GM19452 (cell line): ENCODE measurements around the gene KLHDC7B.
A peak's percentile ranks its signal among the peaks of the same experiment; 100 is the strongest.
"Not testable (repeated sequence)": the region's sequence is repeated elsewhere in the genome, so short reads cannot be mapped to it uniquely, and the experiment has no call there.

Experiments
- ATAC-seq: cut with Tn5 transposase; IDR thresholded peaks from one replicate; pipeline ENCODE4 v1.9.1; 2021; ENCODE audit not compliant: unreplicated experiment

Gene KLHDC7B

DNA sequence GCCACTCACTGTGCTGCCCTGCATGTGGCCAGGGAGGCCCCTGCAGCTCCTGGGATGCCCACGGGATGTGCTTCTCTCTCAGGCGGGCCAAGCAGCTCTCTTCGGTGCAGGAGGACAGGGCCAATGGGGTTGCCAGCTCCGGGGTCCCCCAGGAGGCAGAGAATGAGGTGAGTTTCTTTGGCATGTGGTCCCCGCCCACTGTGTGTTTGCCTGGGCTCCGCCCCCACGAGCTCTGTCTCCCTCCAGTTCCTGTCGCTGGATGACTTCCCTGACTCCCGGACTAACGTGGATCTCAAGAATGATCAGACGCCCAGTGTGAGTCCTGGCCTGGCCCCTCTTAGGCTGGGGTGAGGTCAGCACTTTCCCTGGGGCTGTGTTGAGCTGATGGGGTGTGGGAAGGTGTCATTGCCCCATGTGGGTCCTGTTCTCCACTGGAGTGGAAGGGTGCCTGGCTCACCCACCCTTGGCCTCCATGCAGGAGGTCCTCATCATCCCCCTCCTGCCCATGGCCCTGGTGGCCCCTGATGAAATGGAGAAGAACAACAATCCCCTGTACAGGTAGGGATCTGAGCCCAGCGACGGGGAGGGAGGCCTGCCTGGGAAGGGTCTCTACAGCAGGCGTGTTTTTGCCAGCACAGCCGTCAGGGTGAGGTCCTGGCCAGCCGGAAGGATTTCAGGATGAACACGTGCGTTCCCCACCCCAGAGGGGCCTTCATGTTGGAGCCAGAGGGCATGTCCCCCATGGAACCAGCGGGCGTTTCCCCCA is 28.0 kb upstream of the KLHDC7B start:
- no peak for ATAC-seq

DNA sequence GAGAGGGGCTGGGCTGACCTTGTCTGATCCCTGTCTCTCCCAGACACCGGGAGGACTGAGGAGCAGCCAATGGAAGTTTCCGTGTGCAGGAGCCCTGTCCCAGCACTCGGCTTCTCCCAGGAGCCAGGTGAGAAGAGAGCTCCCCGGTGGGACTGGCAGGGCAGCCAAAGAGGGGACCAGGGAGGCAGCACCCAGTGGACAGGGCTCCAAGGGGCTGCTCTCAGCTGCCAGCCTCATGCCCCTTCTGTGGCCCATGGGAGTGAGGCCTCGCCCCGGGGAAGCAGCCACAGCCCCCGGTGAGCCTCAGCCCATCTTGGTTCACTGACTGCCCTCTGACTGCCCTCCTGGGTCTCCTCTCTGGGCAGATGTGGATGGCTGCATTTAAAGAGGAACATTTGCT is 27.1 kb upstream of the KLHDC7B start:
- no peak for ATAC-seq

DNA sequence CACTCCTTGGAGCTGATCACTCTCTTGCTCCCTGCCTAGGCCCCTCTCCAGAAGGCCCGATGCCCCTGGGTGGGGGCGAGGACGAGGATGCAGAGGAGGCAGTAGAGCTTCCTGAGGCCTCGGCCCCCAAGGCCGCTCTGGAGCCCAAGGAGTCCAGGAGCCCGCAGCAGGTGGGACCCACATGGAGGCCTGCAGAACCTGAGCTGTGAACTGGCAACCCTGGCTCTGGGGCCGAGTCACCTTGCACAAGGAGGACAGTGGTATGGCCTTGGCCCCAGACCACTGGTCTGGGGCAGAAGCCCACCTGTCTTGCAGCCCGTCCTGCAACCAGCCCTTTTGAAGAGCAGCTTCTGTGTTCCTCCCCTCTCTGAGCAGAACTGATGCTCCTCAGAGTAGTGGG is 26.5 kb upstream of the KLHDC7B start:
- ATAC-seq, result no peak

DNA sequence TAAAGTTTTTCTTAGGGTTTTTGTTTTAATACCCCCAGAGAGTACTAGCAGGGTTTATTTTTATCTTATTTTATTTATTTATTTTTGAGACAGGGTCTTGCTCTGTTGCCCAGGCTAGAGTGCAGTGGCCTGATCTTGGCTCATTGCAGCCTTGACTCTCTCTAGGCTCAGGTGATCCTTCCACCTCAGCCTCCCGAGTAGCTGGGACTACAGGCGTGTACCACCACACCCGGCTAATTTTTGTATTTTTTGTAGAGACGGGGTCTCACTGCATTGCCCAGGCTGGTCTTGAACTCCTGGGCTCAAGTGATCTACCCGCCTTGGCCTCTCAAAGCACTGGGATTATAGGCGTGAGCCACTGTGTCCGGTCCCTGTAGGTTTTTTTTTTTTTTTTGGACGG is 25.5 kb upstream of the KLHDC7B start:
- ATAC-seq, result not testable (repeated sequence)

DNA sequence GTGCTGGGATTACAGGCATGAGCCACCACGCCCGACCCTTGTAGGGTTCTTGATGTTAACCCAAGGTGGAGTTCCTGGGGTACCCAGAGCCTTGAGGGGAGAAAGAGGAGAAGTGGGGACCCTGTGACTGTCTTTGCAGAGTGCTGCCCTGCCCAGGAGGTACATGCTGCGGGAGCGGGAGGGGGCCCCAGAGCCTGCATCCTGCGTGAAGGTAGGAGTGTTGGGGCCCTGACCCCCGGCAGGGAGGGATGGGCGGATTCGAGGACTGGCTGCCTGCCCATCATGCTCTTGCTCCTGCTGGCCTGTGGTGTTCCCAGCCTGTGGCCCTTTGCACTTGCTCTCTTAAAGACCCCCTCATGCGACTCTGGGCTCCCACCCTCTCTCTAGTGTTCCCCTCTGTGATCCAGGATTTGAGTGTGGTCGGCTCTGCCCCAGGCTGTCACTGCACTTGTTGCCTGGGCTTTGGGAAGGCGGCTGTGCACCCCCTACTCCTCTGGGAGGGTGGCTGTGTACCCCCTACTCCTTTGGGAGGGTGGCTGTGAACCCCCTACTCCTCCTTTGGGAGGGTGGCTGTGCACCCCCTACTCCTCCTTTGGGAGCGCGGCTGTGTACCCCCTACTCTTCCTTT is 24.8 kb upstream of the KLHDC7B start:
- no peak for ATAC-seq

DNA sequence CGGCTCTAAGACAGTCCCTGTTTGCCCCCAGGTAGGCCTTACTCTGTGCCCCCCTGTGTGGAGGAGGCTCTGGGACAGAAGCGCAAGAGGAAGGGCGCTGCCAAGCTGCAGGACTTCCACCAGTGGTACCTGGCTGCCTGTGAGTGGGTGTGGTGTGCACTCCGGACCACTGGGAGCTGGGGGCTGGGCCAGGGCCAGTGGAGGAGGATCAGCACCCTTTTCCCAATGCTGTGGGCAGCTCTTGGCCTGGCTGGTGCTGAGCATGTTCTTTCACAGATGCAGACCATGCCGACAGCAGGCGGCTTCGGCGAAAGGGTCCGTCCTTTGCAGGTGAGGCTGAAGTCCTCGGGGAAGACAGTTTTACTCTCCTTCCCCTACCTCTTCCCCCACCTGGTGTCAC is 24.0 kb upstream of the KLHDC7B start:
- no peak for ATAC-seq

DNA sequence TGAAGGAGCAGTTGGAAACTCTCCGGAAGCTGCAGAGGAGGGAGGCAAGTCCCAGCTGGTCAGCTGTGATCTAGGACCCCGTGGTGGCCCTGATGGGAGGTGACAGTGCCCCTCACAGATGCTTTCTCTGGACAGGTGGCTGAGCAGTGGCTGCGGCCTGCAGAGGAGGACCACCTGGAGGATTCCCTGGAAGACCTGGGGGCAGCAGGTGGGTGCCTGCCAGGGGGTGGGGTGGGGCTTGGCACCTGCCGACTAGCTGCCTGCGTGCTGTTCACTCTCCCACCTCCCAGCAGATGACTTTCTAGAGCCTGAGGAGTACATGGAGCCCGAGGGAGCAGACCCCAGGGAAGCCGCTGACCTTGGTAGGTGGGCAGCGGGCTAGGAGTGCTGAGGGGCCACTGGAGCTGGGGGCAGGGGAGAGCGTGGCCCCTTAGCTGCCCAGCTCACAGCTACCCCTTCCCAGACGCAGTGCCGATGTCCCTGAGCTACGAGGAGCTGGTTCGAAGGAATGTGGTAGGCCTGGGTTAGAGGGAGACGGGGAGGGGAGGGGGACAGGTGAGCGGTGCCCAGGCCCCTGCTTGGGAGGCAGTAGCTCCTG is 23.4 kb upstream of the KLHDC7B start:
- no peak for ATAC-seq

DNA sequence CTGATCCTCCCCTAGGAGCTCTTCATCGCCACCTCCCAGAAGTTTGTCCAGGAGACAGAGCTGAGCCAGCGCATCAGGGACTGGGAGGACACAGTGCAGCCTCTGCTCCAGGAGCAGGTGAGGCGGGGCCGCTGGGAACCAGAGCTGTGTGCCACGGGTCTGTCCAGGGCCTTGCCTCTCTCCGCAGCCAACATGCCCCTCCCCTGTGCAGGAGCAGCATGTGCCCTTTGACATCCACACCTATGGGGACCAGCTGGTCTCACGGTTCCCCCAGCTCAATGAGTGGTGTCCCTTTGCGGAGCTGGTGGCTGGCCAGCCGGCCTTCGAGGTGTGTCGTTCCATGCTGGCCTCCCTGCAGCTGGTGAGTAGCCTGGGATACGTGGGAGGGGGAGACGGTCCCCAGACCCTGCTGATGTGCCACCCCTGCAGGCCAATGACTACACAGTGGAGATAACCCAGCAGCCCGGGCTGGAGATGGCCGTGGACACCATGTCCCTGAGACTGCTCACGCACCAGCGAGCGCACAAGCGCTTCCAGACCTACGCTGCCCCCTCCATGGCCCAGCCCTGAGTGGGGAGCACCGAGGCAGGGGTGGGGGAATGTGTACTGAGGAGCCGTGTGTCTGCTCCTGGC is 22.8 kb upstream of the KLHDC7B start:
- no peak for ATAC-seq

DNA sequence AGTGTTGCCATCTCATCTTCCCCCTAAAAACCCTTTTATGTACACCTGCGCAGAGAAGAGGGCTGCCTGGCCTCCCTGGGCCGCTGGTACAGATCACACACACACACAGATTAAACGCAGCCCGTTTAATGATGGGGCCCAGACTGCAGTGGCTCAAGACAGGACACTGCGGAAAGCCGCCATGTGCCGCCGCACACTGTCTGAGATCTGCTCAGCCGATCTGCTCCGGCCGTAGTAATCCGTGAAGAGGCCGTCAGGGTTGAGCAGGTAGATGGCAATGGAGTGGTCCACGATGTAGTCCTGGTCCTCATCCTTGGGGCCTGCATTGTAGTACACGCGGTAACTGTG is 22.3 kb upstream of the KLHDC7B start:
- no peak for ATAC-seq

DNA sequence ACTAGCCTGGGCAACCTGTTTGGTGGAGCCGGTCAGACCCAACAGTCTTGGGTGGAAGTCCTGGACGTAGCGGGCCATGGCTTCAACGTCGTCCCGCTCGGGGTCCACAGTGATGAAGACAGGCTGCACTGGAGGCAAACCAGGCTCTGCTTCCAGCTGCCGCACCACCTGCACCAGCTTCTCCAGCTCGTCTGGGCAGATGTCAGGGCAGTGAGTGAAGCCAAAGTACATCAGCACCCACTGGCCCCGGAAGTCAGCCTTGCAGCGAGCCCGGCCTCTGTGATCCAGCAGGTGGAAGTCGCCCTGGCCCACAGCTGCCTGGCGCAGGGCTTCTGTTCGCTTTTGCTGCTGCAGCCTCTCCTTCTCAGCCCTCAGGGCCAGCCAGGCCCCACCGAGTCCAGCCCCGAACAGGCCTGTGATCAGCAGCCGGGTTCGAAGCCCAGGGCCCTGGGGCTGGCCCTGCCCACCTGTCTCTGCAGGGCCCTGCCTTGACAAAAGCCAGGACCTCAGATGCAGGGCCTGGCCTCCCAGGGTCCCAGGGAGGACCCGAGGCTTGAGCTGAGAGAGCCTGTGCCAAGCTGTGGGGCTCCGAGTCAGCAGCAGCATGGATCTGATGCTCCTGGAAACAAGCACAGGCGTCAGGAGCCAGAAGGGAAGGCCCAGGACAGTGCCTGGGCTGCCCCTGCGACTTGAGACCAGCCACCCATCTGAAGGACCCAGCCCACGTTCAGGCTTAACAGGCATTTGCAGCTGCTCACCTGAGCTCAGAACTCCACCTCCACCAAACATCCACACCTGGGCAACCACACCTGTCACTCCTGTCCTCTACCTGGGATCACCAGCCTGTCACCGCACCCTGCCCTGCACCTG is 21.7 kb upstream of the KLHDC7B start:
- ATAC-seq, result no peak

DNA sequence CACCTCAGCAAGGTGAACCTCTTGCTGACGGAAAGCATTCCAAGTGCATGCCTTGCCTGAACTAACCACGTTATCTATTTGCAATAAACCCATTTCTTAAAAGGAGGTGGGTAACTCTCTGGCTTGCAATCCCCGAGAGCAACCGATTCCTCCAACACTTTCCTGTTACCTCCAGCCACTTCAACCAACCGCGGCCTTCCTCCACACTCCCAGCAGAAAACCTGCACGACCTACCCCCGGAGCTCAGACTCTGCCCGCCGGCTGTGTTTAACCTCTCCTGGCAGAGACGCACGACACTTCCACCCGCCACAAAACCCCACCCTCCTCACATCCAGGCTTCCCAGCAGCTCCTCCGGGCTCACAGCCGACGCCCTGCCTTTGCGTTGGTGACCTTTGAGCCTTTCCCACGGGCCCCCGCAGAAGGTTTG is 21.0 kb upstream of the KLHDC7B start:
- no peak for ATAC-seq

DNA sequence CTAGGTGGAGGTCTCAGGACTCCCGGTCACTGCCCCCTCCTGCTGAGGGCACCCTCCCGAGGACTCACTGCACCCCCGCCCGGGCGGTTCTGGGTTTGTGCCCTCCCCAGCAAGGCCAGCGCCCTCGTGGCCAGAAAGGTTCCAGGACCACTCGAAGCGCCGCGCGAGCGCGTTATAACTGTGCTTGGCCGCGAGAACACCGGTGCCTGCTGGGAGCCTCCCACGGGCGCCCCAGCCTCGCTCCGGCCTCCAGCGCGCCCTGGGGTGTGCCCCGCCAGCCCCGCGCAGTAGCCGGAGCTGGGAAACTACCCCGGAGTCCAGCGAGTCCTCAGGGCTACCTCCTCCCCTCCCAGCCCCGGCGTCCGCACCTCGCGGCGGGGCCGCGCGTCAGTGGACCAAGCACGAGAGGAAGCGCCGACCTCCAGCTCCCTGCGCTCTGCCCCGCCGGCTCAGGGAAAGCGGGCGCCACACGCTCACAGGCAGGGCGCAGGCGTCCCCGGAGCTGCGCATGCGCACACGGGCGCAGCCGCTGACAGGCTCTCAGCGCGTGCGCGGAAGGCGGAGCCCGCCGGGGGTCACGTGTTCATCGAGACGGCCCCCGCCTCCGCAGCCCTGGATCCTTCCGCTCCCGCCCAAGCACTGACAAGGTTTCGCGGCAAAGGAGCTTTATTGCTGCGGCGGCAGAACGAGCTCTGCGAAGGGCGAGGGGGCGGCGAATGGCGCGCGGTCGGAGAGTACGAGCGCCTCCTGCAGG is 20.4 kb upstream of the KLHDC7B start, which contains the start of gene SCO2:
Gene SCO2 (minus strand): TSS at position 495 of the 754 bp plus-strand sequence. CDS start 1,187 bp downstream, outside the sequence.
- peak; percentile 42 for ATAC-seq

DNA sequence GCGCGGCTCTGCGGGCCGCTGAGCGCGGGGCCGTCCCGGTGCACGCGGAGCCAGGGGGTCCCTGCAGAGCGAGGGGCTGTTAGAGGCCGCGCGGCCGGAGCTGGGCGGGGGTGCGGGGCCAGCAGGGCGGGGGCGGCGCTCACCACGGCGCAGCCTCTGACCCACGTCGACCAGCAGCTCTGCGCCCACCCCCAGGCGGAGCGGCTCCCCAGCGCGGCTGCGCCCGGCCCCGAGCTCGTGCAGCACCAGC is 19.9 kb upstream of the KLHDC7B start:
- ATAC-seq, result no peak

DNA sequence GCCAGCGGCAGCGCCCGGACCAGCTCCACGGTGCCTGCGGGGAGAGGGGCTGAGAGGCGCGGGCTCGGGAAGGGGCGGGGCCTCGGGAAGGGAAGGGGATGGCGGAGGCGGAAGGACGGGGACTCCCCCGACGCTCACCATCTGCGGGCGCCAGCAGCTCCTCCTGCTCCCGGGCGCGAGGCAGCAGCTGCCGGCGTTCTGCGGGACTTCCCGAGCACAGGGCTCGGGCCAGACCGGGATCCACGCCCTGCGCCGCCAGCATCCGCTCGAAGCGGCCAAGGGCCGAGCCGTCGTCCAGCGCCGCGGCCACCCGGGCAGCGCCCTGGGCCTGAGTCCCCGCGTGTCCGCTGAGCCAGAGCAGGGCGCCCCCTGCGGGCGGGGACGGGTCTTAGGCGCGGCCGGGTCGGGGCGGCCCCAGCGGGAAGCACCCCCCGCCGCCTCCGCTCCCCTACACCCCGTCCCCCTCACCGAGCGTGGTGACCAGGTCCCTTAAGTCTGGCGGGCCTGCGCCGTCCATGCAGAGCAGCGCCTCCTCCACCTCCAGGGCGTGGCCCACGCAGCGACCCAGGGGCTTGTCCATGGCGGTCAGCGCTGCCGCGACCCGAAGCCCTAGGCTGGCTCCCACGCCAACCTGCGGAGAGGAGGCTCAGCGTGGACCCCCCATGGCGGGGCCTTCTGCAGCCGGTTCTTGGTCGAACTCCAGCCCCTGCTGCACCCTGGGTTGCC is 19.4 kb upstream of the KLHDC7B start:
- ATAC-seq, result peak; percentile 21

DNA sequence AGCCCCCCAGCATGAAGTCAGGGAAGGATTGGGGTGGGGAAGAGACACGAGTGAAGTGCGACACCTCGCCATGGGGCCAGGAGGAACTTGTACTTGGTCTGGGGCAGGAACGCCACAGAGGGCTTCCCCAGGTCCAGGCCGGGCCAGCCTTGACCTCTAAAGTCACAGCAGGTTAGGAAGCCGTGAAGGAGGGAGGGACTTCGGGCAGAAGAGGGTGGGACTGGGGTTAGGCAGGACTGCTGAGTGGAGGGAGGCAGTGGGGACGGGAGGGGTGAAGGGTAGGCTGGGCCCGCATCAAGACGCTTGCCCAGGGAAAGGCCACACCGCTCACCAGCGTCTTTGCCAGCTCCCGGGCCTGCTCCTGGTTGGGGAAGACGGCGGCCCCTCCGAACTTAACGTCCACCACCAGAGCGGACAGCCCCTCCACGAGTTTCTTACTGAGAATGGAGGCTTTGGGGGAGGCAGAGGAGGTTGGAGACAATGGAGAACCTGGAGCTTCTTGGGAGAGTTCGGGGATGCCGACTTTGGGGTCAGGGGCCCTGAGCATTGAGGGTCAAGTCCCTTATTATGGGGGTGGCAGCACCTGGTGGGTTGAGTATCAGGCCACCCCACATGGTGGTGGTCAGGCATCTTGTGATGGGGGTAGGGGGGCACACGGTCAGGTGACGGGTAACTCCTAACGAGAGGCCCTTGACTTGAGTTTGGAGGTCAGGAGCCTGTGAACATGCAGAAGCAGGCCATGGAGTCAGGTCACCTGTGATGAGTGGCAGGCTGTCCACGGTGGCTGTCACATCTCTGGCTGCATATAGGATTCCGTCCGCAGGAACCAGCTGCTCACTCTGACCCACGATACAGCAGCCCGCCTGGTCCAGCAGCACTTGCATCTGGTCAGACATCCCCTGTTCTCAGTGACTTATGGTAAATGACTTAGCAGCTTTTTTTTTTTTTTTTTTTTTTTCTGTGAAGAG is 18.6 kb upstream of the KLHDC7B start:
- no peak for ATAC-seq

DNA sequence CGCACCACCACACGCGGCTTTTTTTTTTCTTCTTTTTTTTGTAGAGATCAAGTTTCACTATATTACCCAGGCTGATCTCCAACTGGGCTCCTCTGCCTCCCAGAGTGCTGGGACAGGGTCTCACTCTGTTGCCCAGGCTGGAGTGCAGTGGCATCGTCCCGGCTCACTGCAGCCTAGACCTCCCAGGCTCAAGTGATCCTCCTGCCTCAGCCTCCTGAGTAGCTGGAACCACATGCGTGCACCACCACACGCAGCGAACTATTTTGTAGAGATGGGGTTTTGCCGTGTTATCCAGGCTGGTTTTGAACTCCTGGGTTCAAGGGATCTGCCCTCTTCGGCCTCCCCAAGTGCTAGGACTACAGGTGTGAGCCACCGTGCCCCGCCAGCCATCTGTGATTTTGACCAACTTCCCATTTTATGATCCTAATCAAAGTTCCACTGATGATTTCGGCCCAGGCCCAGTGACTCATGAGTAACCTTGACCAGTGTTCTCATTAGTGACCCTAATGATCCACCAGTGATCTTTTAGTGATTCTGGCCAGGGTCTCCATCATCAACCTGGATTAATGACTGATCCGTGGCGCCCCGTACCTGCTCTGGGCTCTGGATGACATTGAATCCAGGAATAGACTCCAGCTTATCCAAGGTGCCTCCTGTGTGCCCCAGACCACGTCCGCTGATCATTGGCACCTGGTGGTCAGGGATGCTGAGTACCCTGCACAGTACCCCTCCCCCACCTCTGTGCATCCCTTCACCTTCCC is 17.6 kb upstream of the KLHDC7B start:
- no peak for ATAC-seq

DNA sequence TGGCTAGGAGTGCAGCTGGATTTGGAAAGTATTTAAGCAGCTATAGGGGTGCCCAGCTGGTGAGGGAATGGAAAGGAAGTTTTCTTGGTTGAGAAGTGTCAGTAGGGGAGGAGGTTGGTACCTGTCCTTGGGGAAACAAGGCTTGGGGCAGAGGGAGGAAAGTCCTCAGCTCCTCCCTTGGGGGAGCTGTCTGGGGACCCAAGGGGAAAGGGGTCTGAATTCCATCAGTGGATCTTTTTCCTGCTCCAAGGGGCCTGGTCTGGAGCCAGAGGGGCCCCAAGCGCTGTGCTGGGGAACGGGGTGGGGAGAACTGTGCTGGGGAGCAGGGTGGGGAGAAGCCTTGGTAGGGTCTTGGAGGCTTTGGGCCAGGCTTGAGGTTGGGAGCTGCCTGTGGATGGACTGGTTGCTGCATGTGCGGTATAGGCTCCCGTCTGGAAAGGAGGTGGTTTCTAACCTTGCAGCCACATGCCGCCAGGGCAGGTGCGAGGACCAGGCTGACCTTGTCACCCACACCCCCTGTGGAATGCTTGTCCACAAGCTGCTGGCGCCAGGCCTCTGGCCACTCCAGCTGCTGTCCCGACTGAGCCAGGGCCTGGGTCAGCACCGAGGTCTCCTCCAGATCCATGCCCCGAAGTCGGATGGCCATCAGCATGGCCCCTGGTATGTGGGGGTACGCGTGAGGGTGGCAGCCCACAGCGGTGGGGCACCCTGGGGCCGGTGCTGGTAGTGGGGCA is 16.9 kb upstream of the KLHDC7B start:
- ATAC-seq, result no peak
